Hematopoietic multipotent progenitor cell (in vitro differentiated cells): ENCODE results near the gene HES5. TPM values are rescaled to one million over a fixed set of nuclear protein-coding genes. Genes with fewer than 3 reads are reported as not detected.

Source experiments
- DNase-seq, 3 donors: peaks; one replicate each; pipeline ENCODE4 v3.0.0-alpha.2; 2011 to 2015; ENCODE audit warnings: low read depth in 2 of 3, low spot score in 2 of 3
- total RNA-seq: library from RNA; depleted of rRNA; stranded (reverse); fragments of >200 nt; gene quantifications from one replicate; pipeline ENCODE4 v1.2.3, GENCODE V29; 2012

HES5 gene
- total RNA-seq, 1 donor, result not detected

GRCh38 chr1:2483026-2483425 lies 47.0 kb downstream of the HES5 start:
- DNase-seq, result no peak

DNA sequence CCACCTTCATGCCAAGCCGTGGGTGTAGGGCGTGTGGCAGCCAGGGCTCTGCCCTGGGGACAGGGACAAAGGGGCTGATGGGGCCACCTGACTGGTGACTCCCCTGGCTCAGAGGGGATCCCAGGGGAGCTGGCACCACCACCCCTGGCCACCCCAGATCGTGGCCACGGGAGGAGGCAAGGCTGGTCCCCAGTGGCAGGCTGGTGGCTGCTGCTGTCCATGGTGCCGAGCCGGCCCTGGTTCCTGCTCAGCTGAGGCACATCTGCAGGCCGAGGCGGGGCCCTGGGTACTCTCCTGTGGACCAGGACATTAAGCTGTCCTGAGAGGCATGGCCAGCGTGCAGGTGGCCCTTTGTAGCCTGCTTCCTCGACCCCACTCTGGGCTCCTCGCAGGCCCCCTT lies 47.5 kb downstream of the HES5 start:
- no peak for DNase-seq

- no peak for DNase-seq
Observed at GRCh38 chr1:2481885-2482284, 48.2 kb downstream of the HES5 start.

DNA sequence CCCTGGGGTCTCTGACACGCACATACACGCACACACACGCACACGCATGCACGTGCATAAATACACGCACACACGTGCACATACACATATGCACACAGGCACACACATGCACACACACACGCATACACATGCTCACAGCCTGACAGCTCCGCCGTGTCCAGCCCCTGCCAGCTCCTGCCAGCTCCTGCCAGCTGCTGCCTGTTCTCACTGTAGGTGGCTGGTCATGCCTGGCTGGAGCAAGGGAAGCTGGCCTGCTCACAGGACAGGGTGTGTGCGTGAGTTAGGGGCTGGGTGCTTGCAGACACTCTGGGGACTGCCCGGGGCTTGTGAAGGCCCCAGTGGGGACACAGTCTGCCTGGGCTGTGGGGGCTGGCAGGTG lies 49.1 kb downstream of the HES5 start:
- no peak for DNase-seq

DNA sequence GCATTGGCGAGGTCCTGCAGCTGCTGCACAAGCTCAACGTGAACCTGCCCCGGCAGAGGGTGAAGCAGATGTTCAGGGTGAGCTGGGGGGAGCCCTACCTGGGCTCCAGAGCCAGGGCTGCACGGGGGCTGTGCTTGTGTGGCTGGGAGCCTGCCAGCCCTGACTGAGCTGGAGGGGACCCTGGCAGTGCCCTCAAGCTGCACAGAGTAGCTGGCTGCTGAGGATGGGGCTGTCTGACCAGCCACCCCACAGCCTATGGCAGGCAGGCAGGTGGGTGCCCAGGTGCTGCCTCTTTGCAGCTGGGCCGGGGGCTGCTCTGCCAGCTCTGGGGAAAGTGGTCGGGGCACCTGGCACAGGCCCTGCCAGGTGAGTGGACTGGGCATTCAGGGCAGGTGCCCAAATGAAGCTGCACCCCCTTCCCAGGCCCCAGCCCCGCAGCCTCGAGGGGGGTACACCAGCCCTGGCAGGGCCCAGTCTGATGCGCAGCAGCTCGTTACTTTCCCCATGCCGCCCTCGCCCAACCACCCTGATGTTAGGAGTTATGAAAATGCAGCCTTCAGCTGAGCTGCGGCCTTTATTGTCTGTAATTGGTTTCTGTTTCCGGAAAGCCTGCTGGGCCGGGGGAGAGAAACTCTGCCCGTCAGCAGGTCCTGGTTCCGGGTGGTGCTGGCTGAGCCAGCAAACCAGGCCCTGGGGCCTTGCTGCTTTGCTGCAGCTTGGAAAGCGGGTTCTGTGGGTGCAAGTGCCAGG lies 49.7 kb downstream of the HES5 start:
- DNase-seq, result no peak

DNA sequence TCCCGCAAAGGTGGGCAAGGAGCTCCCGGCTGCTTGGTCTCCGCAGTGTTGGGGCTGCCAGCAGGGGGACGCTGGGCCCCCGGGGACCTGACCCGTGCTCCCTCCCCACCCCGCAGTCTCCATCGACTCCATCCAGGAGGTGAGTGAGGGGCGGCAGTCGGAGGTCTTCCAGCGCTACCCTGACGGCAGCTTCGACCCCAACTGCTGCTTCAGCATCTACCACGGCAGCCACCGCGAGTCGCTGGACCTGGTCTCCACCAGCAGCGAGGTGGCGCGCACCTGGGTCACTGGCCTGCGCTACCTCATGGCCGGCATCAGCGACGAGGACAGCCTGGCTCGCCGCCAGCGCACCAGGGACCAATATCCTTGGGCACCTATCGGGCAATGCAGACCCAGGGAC lies 50.4 kb downstream of the HES5 start:
- DNase-seq, result no peak

GRCh38 chr1:2479186-2479585 lies 50.9 kb downstream of the HES5 start:
- DNase-seq, result no peak

Other genes with a start within 250 kb of the HES5 start
- 17.8 TPM for gene MORN1, start 138.7 kb downstream of the HES5 start, total RNA-seq
- gene RER1, start 138.4 kb downstream of the HES5 start, total RNA-seq, result 31.8 TPM
- 41.5 TPM for gene PEX10, start 117.7 kb downstream of the HES5 start, total RNA-seq
- 1.3 TPM for gene PLCH2, start 54.0 kb downstream of the HES5 start, total RNA-seq
- 27.2 TPM for gene PANK4, start 3.7 kb downstream of the HES5 start, total RNA-seq
- 135 TPM for gene TNFRSF14, start 26.1 kb upstream of the HES5 start, total RNA-seq
- 27.7 TPM for gene PRXL2B, start 56.5 kb upstream of the HES5 start, total RNA-seq
- 8.1 TPM for gene MMEL1, start 102.8 kb upstream of the HES5 start, total RNA-seq